Activated CD8-positive, alpha-beta T cell treated with anti-CD3 and anti-CD28 coated beads, Interleukin-2, amount 10 ng/mL, durations not matched to agents 7 days and 5 days (primary cell): ENCODE results near the gene MAP2K1. TPM values are rescaled to one million over a fixed set of nuclear protein-coding genes. Genes with fewer than 3 reads are reported as not detected.
A peak's percentile ranks its signal among the peaks of the same experiment; 100 is the strongest.
"Not testable (repeated sequence)": the region's sequence is repeated elsewhere in the genome, so short reads cannot be mapped to it uniquely, and the experiment has no call there.

Source experiments
- ATAC-seq: fragments of 150-1000 bp; cut with Tn5 transposase; one replicate; pipeline ENCODE4 v1.10.0; 2021; ENCODE audit warnings: moderate library complexity
- CTCF ChIA-PET: fragments of 350-600 bp; sonication (Branson Sonifier 250); formaldehyde crosslinking; loops from one replicate; lab custom pipeline; 2021; ENCODE audit warnings: antibody characterized with exemption; lab: Charles Lee
- POLR2A ChIA-PET: fragments of 350-600 bp; sonication (Branson Sonifier 250); formaldehyde crosslinking; loops from one replicate; lab custom pipeline; 2021; ENCODE audit warnings: antibody characterized with exemption; lab: Charles Lee
- DNase-seq: peaks from one replicate; pipeline ENCODE4 v3.0.0-alpha.2; 2020
- H3K27ac Mint-ChIP-seq: one replicate; pipeline ENCODE4 v1.8.0; 2021; ENCODE audit warnings: mild to moderate bottlenecking, mixed read lengths
- H3K27me3 Mint-ChIP-seq: one replicate; pipeline ENCODE4 v1.8.0; 2021; ENCODE audit warnings: low read depth, mixed read lengths
- H3K36me3 Mint-ChIP-seq: one replicate; pipeline ENCODE4 v1.8.0; 2021; ENCODE audit warnings: low read depth, mixed read lengths
- H3K4me1 Mint-ChIP-seq: one replicate; pipeline ENCODE4 v1.8.0; 2021; ENCODE audit warnings: low read depth, mixed read lengths
- H3K4me3 Mint-ChIP-seq: one replicate; pipeline ENCODE4 v1.8.0; 2021; ENCODE audit warnings: mild to moderate bottlenecking, mixed read lengths
- H3K9me3 Mint-ChIP-seq: one replicate; pipeline ENCODE4 v1.8.0; 2022; ENCODE audit warnings: mixed read lengths; ENCODE audit not compliant: insufficient read depth
- total RNA-seq, 2 experiments: library from RNA; stranded (reverse); gene quantifications; one replicate each; pipeline ENCODE4 v1.2.3, GENCODE V29; 2021

MAP2K1 gene
- total RNA-seq, 2 experiments from 2014 or later, result 108 to 118 TPM

GRCh38 chr15:66374179-66374578 is 12.5 kb upstream of the MAP2K1 start:
- Mint-ChIP-seq H3K9me3 (no peaks in the 10 kb centered on the region), H3K4me1 (peaks cover 29% of the 10 kb centered on the region), H3K4me3 (no peak overlapping the region), H3K27me3 (no peaks in the 10 kb centered on the region), H3K27ac (no peak overlapping the region), H3K36me3 (peaks cover 6% of the 10 kb centered on the region)
- POLR2A ChIA-PET, result no interaction called here
- DNase-seq (no peak), ATAC-seq (no peak)
- CTCF ChIA-PET, result interaction anchor here (1.0 kb wide), 1 partner anchor 12 kb away, joined by 9 read pairs; the partner anchor contains the start of gene MAP2K1

GRCh38 chr15:66378814-66379430 is 7.8 kb upstream of the MAP2K1 start:
- H3K4me3 Mint-ChIP-seq, result no peak overlapping the region
- DNase-seq (no peak), ATAC-seq (no peak)
- H3K27ac Mint-ChIP-seq, result no peak overlapping the region
- no peaks in the 10 kb centered on the region for H3K4me1 Mint-ChIP-seq
- H3K9me3 Mint-ChIP-seq, result no peaks in the 10 kb centered on the region
- ChIA-PET POLR2A (no interaction called here), CTCF (interaction anchor here (0.6 to 2.3 kb wide), 5 partner anchors 8 to 120 kb away, joined by 3 to 9 read pairs (median 3); partner anchors contain the start of gene MAP2K1)
- H3K27me3 Mint-ChIP-seq, result no peaks in the 10 kb centered on the region
- peaks cover 6% of the 10 kb centered on the region for H3K36me3 Mint-ChIP-seq

GRCh38 chr15:66381376-66381775 is 5.3 kb upstream of the MAP2K1 start:
- DNase-seq, H3K27ac Mint-ChIP-seq, ATAC-seq, H3K27me3 Mint-ChIP-seq, H3K36me3 Mint-ChIP-seq, H3K4me3 Mint-ChIP-seq, H3K9me3 Mint-ChIP-seq: not testable (repeated sequence)
- peaks cover 13% of the 10 kb centered on the region for H3K4me1 Mint-ChIP-seq
- ChIA-PET POLR2A (interaction anchor here (0.7 to 1.4 kb wide), 2 partner anchors 9 to 117 kb away, joined by 3 to 4 read pairs; no protein-coding TSS in a partner anchor), CTCF (interaction anchor here (0.6 to 1.3 kb wide), 3 partner anchors 116 to 127 kb away, joined by 3 to 6 read pairs (median 4); partner anchors contain the start of gene SNAPC5)

GRCh38 chr15:66387163-66388042 is 691 bp downstream of the MAP2K1 start:
- POLR2A ChIA-PET, result interaction anchor here (1.3 to 5.3 kb wide), 7 partner anchors 17 to 117 kb away, joined by 3 to 35 read pairs (median 19); partner anchors contain the start of genes RPL4, SNAPC5, TIPIN and ZWILCH
- Mint-ChIP-seq H3K27me3 (no peaks in the 10 kb centered on the region), H3K36me3 (peaks cover 47% of the 10 kb centered on the region), H3K27ac (peak overlapping the region; percentile 82), H3K4me3 (peak overlapping the region; percentile 95), H3K4me1 (peaks cover 53% of the 10 kb centered on the region), H3K9me3 (no peaks in the 10 kb centered on the region)
- CTCF ChIA-PET, result interaction anchor here (1.0 to 7.6 kb wide), 16 partner anchors 9 to 116 kb away, joined by 3 to 126 read pairs (median 6); partner anchors contain the start of gene SNAPC5
- peak; percentile 67 for DNase-seq
- peak; percentile 43 for ATAC-seq

- DNase-seq, result no peak
- Mint-ChIP-seq H3K9me3 (no peaks in the 10 kb centered on the region), H3K4me1 (peaks cover 56% of the 10 kb centered on the region), H3K27me3 (no peaks in the 10 kb centered on the region), H3K4me3 (peak overlapping the region; percentile 95), H3K36me3 (peaks cover 51% of the 10 kb centered on the region), H3K27ac (peak overlapping the region; percentile 82)
- ChIA-PET CTCF (interaction anchor here (1.0 to 7.6 kb wide), 12 partner anchors 9 to 116 kb away, joined by 3 to 126 read pairs (median 6); partner anchors contain the start of gene SNAPC5), POLR2A (interaction anchor here (1.3 to 5.3 kb wide), 7 partner anchors 17 to 116 kb away, joined by 3 to 35 read pairs (median 19); partner anchors contain the start of genes RPL4, SNAPC5, TIPIN and ZWILCH)
- no peak for ATAC-seq
Observed at GRCh38 chr15:66388043-66388363, 1.3 kb downstream of the MAP2K1 start.

GRCh38 chr15:66388576-66388975 is 1.9 kb downstream of the MAP2K1 start:
- CTCF ChIA-PET, result interaction anchor here (1.0 to 7.6 kb wide), 11 partner anchors 8 to 115 kb away, joined by 3 to 126 read pairs (median 6); partner anchors contain the start of gene SNAPC5
- no peak for DNase-seq
- POLR2A ChIA-PET, result interaction anchor here (0.6 to 5.3 kb wide), 10 partner anchors 14 to 681 kb away, joined by 3 to 35 read pairs (median 6); partner anchors contain the start of genes RPL4, SNAPC5, TIPIN and ZWILCH
- Mint-ChIP-seq H3K9me3 (no peaks in the 10 kb centered on the region), H3K4me3 (peak overlapping the region; percentile 95), H3K36me3 (peaks cover 55% of the 10 kb centered on the region), H3K4me1 (peaks cover 60% of the 10 kb centered on the region), H3K27ac (peak overlapping the region; percentile 67), H3K27me3 (no peaks in the 10 kb centered on the region)
- ATAC-seq, result no peak

GRCh38 chr15:66389098-66389858 is 2.6 kb downstream of the MAP2K1 start:
- no peaks in the 10 kb centered on the region for H3K27me3 Mint-ChIP-seq
- H3K4me1 Mint-ChIP-seq, result peaks cover 68% of the 10 kb centered on the region
- peak overlapping the region; percentile 95 for H3K4me3 Mint-ChIP-seq
- DNase-seq, result peak; percentile 71
- H3K36me3 Mint-ChIP-seq, result peaks cover 58% of the 10 kb centered on the region
- ChIA-PET POLR2A (interaction anchor here (0.6 to 5.3 kb wide), 5 partner anchors 13 to 682 kb away, joined by 3 to 35 read pairs (median 7); partner anchors contain the start of genes RPL4, SNAPC5 and ZWILCH), CTCF (interaction anchor here (2.0 to 7.6 kb wide), 3 partner anchors 23 to 109 kb away, joined by 5 to 126 read pairs (median 25); partner anchors contain the start of gene SNAPC5)
- no peaks in the 10 kb centered on the region for H3K9me3 Mint-ChIP-seq
- ATAC-seq, result no peak
- peak overlapping the region; percentile 82 for H3K27ac Mint-ChIP-seq

GRCh38 chr15:66389859-66390381 is 3.2 kb downstream of the MAP2K1 start:
- CTCF ChIA-PET, result interaction anchor here (0.6 to 7.6 kb wide), 2 partner anchors 108 to 124 kb away, joined by 3 to 126 read pairs; partner anchors contain the start of gene SNAPC5
- POLR2A ChIA-PET, result interaction anchor here (0.9 to 2.2 kb wide), 2 partner anchors 12 to 33 kb away, joined by 4 to 7 read pairs; no protein-coding TSS in a partner anchor
- Mint-ChIP-seq H3K27ac (peak overlapping the region; percentile 82), H3K9me3 (no peaks in the 10 kb centered on the region), H3K4me1 (peaks cover 72% of the 10 kb centered on the region), H3K27me3 (no peaks in the 10 kb centered on the region), H3K36me3 (peaks cover 62% of the 10 kb centered on the region), H3K4me3 (peak overlapping the region; percentile 95)
- DNase-seq (no peak), ATAC-seq (no peak)

GRCh38 chr15:66390678-66391077 is 4.0 kb downstream of the MAP2K1 start:
- peak overlapping the region; percentile 82 for H3K27ac Mint-ChIP-seq
- H3K9me3 Mint-ChIP-seq, result no peaks in the 10 kb centered on the region
- DNase-seq (peak; percentile 48), ATAC-seq (peak; percentile 7)
- ChIA-PET POLR2A (interaction anchor here (0.7 to 2.2 kb wide), 2 partner anchors 12 to 20 kb away, joined by 3 to 7 read pairs; no protein-coding TSS in a partner anchor), CTCF (interaction anchor here (7.6 kb wide), 1 partner anchor 107 kb away, joined by 126 read pairs; the partner anchor contains the start of gene SNAPC5)
- H3K36me3 Mint-ChIP-seq, result peaks cover 66% of the 10 kb centered on the region
- peak overlapping the region; percentile 95 for H3K4me3 Mint-ChIP-seq
- no peaks in the 10 kb centered on the region for H3K27me3 Mint-ChIP-seq
- H3K4me1 Mint-ChIP-seq, result peaks cover 76% of the 10 kb centered on the region

- H3K27me3 Mint-ChIP-seq, ATAC-seq, DNase-seq, H3K9me3 Mint-ChIP-seq, H3K4me3 Mint-ChIP-seq, H3K27ac Mint-ChIP-seq: not testable (repeated sequence)
- H3K36me3 Mint-ChIP-seq, result peaks cover 69% of the 10 kb centered on the region
- ChIA-PET POLR2A (interaction anchor here (0.6 kb wide), 1 partner anchor 11 kb away, joined by 3 read pairs; no protein-coding TSS in a partner anchor), CTCF (interaction anchor here (0.6 to 3.6 kb wide), 4 partner anchors 9 to 105 kb away, joined by 3 to 12 read pairs (median 7); partner anchors contain the start of gene SNAPC5)
- peaks cover 80% of the 10 kb centered on the region for H3K4me1 Mint-ChIP-seq
Observed at GRCh38 chr15:66393037-66393436, 6.3 kb downstream of the MAP2K1 start.
